Measurements from ENCODE around the gene OBSL1. TPM values are rescaled to one million over a fixed set of nuclear protein-coding genes. Genes with fewer than 3 reads are reported as not detected.
A peak's percentile ranks its signal among the peaks of the same experiment; 100 is the strongest.

The OBSL1 gene
- total RNA-seq, 2 donors from 2014 or later = 88.7 to 151 TPM

DNA sequence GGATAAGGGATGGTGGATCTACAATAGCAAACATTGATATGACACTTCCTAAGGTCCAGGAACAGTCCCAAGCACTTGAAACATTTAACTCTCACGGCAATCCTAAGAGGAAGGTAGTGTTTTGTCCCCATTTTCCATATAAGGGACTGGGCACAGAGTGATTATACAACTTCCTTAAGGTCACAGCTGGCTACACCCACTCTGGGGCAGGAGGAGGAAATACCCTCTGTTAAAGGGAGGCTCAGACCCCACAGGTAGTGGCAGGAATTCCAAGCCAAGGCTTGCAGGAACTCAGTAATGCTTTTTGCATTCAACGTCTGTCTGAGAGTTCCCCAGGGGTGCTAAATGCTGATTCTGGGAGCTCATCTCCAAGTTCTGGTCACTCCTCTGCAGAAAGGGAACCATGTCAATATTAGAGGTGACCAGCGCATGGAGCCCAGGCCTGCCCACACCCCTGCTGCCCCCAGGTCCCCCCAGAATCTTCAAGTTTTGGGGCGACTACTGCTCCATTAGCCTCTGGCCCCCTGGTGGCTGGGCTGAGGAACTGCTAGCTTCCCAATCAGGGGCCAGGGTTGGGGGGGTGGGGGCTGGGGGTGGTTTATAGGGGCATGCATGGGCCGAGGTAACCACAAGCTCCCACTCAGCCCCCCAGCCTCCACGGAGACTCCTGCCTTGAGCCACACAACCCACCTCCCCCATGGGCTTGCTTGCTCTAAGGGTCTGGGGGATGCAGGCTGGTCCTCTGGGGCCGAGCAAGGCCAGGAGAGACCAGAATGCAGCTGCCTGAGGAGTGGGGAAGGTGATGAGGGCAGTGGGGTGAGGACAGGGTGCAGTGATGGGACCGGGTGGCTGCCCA lies 11.1 kb downstream of the OBSL1 start:
- H3K27me3 ChIP-seq (replicated peaks; ENCODE audit: insufficient read depth) = no peaks in the 10 kb centered on the region
- ATAC-seq (ENCODE audit: insufficient number of reproducible peaks, low FRiP score, low read depth) (no peak), DNase-seq (ENCODE audit: low spot score) (no peak)
- H3K4me3 ChIP-seq = no peak overlapping the region
- no peaks in the 10 kb centered on the region for H3K9me3 ChIP-seq
- H3K4me1 ChIP-seq (ENCODE audit: control insufficient read depth in 1 of 2, low read depth in 2 of 2) = no peaks in the 10 kb centered on the region
- H3K27ac ChIP-seq = no peak overlapping the region
- peaks cover 29% of the 10 kb centered on the region for H3K36me3 ChIP-seq
- TF ChIP-seq, protein P1, sequence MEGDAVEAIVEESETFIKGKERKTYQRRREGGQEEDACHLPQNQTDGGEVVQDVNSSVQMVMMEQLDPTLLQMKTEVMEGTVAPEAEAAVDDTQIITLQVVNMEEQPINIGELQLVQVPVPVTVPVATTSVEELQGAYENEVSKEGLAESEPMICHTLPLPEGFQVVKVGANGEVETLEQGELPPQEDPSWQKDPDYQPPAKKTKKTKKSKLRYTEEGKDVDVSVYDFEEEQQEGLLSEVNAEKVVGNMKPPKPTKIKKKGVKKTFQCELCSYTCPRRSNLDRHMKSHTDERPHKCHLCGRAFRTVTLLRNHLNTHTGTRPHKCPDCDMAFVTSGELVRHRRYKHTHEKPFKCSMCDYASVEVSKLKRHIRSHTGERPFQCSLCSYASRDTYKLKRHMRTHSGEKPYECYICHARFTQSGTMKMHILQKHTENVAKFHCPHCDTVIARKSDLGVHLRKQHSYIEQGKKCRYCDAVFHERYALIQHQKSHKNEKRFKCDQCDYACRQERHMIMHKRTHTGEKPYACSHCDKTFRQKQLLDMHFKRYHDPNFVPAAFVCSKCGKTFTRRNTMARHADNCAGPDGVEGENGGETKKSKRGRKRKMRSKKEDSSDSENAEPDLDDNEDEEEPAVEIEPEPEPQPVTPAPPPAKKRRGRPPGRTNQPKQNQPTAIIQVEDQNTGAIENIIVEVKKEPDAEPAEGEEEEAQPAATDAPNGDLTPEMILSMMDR (IDR thresholded peaks at IDR 0.05) = peak; percentile 87

DNA sequence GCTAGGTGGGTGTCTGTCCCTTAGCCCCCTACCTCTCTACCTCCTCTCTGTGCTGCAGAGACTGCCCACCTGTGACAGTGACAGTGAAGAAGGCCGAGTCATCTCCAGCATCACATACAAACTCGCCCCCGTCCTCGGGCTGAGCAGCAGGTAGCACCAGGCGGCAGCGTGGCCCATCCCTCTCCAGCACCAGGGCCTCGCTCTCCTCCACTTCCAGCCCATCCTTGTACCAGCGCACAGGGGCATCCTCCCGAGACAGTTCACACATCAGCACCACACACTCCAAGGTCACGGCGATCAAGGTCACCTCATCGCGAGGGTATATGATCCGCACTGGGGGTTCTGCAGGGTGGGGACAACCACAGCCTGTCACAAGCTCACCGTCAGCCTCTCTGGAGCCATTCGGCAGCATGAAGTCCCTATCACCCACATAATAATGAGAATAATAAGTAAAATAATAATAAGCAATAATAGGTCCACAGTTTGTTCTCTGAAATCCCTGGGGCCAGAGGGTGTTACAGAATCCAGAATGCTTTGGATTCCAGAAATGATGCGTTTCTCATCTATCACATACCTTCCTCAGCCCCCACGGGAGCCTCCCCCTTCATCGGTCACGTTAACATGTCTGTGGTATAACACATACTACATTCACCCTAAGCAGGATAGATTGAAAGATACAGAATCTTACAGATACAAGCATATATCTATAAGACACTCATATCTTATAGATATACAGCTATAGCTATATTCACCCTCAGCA lies 12.0 kb downstream of the OBSL1 start:
- no peaks in the 10 kb centered on the region for H3K4me1 ChIP-seq (ENCODE audit: control insufficient read depth in 1 of 2, low read depth in 2 of 2)
- ATAC-seq (ENCODE audit: insufficient number of reproducible peaks, low FRiP score, low read depth) = no peak
- H3K36me3 ChIP-seq = peaks cover 24% of the 10 kb centered on the region
- H3K4me3 ChIP-seq = no peak overlapping the region
- H3K9me3 ChIP-seq = no peaks in the 10 kb centered on the region
- H3K27ac ChIP-seq = no peak overlapping the region
- TF ChIP-seq, protein P1 (IDR thresholded peaks at IDR 0.05) = no peak
- H3K27me3 ChIP-seq (replicated peaks; ENCODE audit: insufficient read depth) = no peaks in the 10 kb centered on the region
- no peak for DNase-seq (ENCODE audit: low spot score)

DNA sequence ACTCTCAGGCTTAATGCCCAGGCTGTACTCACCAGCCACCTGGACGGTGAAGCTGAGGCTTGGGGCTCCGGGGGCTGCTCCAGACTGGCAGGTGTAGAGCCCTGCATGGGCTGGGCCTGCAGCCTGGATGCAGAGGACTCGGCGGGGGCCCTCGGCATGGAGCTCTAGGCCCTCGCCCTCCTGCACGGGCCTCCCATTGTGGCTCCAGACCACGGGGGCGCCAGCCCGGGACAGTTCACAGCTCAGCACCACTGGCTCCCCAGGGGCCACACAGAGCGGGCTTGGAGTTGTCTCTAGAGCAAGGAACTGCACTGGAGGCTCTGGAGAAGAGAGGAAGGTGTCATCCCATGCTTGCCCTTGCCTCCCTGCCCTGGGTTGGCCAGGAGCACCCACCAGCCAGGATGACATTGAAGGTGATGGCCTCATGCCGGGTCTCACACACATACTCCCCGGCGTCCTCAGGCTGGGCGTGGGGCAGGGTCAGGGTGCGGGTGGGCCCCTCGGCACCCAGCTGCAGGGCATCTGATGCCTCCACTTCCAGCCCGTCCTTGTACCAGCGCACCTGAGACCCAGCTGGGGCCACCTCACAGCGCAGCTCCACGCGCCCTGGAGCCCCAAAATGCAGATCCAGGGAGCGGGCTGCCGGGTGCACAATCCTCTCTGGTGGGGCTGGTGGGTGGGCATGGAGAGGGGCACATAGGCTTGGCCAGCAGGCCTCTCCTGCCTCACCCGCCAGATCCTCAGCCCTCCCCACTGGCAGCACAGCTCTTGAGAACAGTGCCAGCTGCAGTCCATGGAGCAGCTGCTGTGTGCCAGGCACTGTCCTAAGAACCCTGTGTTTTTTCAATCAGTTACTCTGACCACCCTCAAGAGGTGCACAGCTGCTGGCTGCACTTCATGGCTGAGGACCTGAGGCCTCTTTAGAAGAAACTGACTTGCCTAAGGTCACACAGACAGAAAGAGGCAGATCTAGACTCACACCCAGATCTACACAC lies 13.3 kb downstream of the OBSL1 start:
- Histone ChIP-seq H3K4me3 (no peak overlapping the region), H3K27ac (no peak overlapping the region), H3K36me3 (peaks cover 13% of the 10 kb centered on the region), H3K27me3 (replicated peaks; ENCODE audit: insufficient read depth) (no peaks in the 10 kb centered on the region), H3K9me3 (no peaks in the 10 kb centered on the region), H3K4me1 (ENCODE audit: control insufficient read depth in 1 of 2, low read depth in 2 of 2) (peaks cover under 1 to 4% of the 10 kb centered on the region in 2 donors)
- TF ChIP-seq, protein P1 (IDR thresholded peaks at IDR 0.05) = no peak
- DNase-seq (ENCODE audit: low spot score) = no peak
- ATAC-seq (ENCODE audit: insufficient number of reproducible peaks, low FRiP score, low read depth) = no peak

DNA sequence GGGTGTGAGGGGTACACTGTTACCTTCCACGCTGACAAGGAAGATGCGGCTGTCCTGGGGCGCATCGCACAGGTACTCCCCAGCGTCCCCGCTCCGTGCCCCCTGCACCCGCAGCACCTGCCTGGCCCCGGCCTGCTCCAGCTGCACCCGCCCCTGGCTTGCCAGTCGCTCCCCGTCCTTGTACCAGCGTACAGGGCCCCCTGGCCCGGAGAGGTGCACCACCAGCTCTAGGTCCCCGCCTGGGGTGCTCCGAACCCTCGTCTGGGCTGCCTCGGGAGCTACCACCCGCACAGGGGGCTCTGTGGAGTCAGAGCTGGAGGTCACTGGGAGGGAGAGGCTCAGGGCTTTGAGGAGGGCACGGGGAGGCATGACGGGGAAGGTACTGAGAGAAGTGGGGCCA lies 14.0 kb downstream of the OBSL1 start:
- H3K36me3 ChIP-seq = peaks cover 8% of the 10 kb centered on the region
- ATAC-seq (ENCODE audit: insufficient number of reproducible peaks, low FRiP score, low read depth) (no peak), DNase-seq (ENCODE audit: low spot score) (no peak)
- H3K27me3 ChIP-seq (replicated peaks; ENCODE audit: insufficient read depth) = no peaks in the 10 kb centered on the region
- TF ChIP-seq, protein P1 (IDR thresholded peaks at IDR 0.05) = no peak
- H3K4me3 ChIP-seq = no peak overlapping the region
- H3K27ac ChIP-seq = no peak overlapping the region
- H3K9me3 ChIP-seq = no peaks in the 10 kb centered on the region
- peaks cover 5 to 8% of the 10 kb centered on the region in 2 donors for H3K4me1 ChIP-seq (ENCODE audit: control insufficient read depth in 1 of 2, low read depth in 2 of 2)
